ENCODE results near the gene COQ3. TPM values are rescaled to one million over a fixed set of nuclear protein-coding genes. Genes with fewer than 3 reads are reported as not detected.

Gene COQ3
- total and polyA plus RNA-seq, 2 experiments from 2014 or later: 5.9 to 8.2 TPM

DNA sequence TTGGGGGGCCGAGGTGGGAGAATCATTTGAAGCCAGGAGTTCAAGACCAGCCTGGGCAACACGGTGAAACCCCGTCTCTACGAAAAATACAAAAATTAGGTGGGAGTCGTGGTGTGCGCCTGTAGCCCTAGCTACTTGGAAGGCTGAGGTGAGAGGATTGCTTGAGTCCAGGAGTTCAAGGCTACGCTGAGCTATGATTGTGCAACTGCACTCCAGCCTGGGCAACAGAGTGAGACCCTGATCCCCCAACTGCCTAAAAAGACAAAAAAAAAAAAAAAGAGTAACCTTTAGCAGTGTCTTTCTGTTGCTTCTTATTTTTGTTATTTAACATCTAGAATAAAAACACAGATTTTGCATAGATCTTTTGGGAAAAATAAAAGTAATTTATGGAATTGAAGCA lies 13.1 kb upstream of the COQ3 start:
- Histone ChIP-seq H3K27ac (no peak overlapping the region), H3K4me2 (no peak overlapping the region), H2AFZ (no peak overlapping the region), H3K79me2 (peaks cover 21% of the 10 kb centered on the region), H3K36me3 (replicated peaks; ENCODE audit: insufficient read depth, low read depth) (no peaks in the 10 kb centered on the region), H3K9me3 (ENCODE audit: low read depth) (no peaks in the 10 kb centered on the region), H3K27me3 (no peaks in the 10 kb centered on the region), H3K4me1 (ENCODE audit: insufficient read depth) (no peaks in the 10 kb centered on the region), H3K9me2 (replicated peaks; ENCODE audit: insufficient read depth) (no peaks in the 10 kb centered on the region), H4K20me1 (ENCODE audit: insufficient read depth, poor library complexity, severe bottlenecking) (peaks cover 16% of the 10 kb centered on the region), H3K4me3 (no peak overlapping the region)
- 84% methylated on average over 7 of the region's 7 CpGs for WGBS (ENCODE audit: low lambda C conversion rate, missing lambda C conversion rate)
- TF ChIP-seq, protein P1, sequence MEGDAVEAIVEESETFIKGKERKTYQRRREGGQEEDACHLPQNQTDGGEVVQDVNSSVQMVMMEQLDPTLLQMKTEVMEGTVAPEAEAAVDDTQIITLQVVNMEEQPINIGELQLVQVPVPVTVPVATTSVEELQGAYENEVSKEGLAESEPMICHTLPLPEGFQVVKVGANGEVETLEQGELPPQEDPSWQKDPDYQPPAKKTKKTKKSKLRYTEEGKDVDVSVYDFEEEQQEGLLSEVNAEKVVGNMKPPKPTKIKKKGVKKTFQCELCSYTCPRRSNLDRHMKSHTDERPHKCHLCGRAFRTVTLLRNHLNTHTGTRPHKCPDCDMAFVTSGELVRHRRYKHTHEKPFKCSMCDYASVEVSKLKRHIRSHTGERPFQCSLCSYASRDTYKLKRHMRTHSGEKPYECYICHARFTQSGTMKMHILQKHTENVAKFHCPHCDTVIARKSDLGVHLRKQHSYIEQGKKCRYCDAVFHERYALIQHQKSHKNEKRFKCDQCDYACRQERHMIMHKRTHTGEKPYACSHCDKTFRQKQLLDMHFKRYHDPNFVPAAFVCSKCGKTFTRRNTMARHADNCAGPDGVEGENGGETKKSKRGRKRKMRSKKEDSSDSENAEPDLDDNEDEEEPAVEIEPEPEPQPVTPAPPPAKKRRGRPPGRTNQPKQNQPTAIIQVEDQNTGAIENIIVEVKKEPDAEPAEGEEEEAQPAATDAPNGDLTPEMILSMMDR (IDR thresholded peaks at IDR 0.05; ENCODE audit: poor library complexity): no peak
- TF ChIP-seq EZH2 (IDR thresholded peaks at IDR 0.05; ENCODE audit: borderline replicate concordance) (no peak), EZH2phosphoT487 (IDR thresholded peaks at IDR 0.05; ENCODE audit: low read depth, severe bottlenecking, unreplicated experiment) (no peak)
- DNase-seq (ENCODE audit: low spot score): no peak

DNA sequence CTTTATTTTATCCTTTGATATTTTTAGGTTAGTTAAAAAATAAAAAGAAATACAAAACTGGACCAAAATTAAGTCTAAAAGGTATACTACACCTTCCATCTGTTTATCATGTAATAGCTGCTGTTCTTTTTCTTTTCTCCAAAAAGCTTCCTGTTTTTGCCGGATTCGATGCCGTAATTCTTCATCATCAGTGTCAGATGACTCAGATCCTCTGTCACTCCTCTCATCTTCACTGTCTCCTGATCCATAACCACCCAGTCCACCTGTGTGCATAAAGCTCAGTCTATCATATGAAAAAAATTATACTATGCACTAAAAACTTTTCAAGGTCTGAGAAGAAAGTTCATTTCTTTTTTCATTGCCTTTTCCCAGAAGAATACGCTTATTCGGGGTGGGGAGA lies 8.5 kb upstream of the COQ3 start:
- TF ChIP-seq EZH2 (IDR thresholded peaks at IDR 0.05; ENCODE audit: borderline replicate concordance) (no peak), EZH2phosphoT487 (IDR thresholded peaks at IDR 0.05; ENCODE audit: low read depth, severe bottlenecking, unreplicated experiment) (no peak)
- TF ChIP-seq, protein P1 (IDR thresholded peaks at IDR 0.05; ENCODE audit: poor library complexity): no peak
- H2AFZ ChIP-seq: no peak overlapping the region
- H3K9me2 ChIP-seq (replicated peaks; ENCODE audit: insufficient read depth): no peaks in the 10 kb centered on the region
- peaks cover 3% of the 10 kb centered on the region for H3K36me3 ChIP-seq (replicated peaks; ENCODE audit: insufficient read depth, low read depth)
- H3K4me1 ChIP-seq (ENCODE audit: insufficient read depth): no peaks in the 10 kb centered on the region
- DNase-seq (ENCODE audit: low spot score): no peak
- WGBS (ENCODE audit: low lambda C conversion rate, missing lambda C conversion rate): 95% methylated on average over 5 of the region's 5 CpGs
- H3K27ac ChIP-seq: no peak overlapping the region
- no peaks in the 10 kb centered on the region for H4K20me1 ChIP-seq (ENCODE audit: insufficient read depth, poor library complexity, severe bottlenecking)
- no peak overlapping the region for H3K4me2 ChIP-seq
- no peaks in the 10 kb centered on the region for H3K79me2 ChIP-seq
- no peak overlapping the region for H3K4me3 ChIP-seq
- H3K9me3 ChIP-seq (ENCODE audit: low read depth): no peaks in the 10 kb centered on the region
- no peaks in the 10 kb centered on the region for H3K27me3 ChIP-seq

DNA sequence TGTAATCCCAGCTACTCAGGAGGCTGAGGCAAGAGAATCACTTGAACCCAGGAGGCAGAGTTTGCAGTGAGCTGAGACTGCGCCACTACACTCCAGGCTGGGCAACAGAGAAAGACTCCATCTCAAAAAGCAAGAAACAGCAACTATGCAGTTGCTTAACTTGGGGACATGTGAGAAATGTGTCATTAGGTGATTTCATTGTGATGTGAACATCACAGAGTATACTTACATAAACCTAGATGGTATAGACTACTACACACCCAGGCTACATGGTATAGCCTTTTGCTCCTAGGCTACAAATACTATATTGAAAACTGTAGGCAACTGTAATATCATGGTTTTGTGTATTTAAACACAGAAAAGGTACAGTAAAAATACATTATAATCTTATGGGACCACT lies 3.3 kb upstream of the COQ3 start:
- no peak overlapping the region for H3K27ac ChIP-seq
- peaks cover 5% of the 10 kb centered on the region for H3K4me1 ChIP-seq (ENCODE audit: insufficient read depth)
- TF ChIP-seq EZH2phosphoT487 (IDR thresholded peaks at IDR 0.05; ENCODE audit: low read depth, severe bottlenecking, unreplicated experiment) (no peak), EZH2 (IDR thresholded peaks at IDR 0.05; ENCODE audit: borderline replicate concordance) (no peak)
- TF ChIP-seq, protein P1 (IDR thresholded peaks at IDR 0.05; ENCODE audit: poor library complexity): no peak
- WGBS (ENCODE audit: low lambda C conversion rate, missing lambda C conversion rate): 0% methylated on average over 1 of the region's 1 CpG
- H3K36me3 ChIP-seq (replicated peaks; ENCODE audit: insufficient read depth, low read depth): peaks cover 3% of the 10 kb centered on the region
- no peaks in the 10 kb centered on the region for H3K79me2 ChIP-seq
- H4K20me1 ChIP-seq (ENCODE audit: insufficient read depth, poor library complexity, severe bottlenecking): no peaks in the 10 kb centered on the region
- H3K27me3 ChIP-seq: no peaks in the 10 kb centered on the region
- H3K9me3 ChIP-seq (ENCODE audit: low read depth): no peaks in the 10 kb centered on the region
- H3K9me2 ChIP-seq (replicated peaks; ENCODE audit: insufficient read depth): no peaks in the 10 kb centered on the region
- no peak overlapping the region for H3K4me3 ChIP-seq
- no peak for DNase-seq (ENCODE audit: low spot score)
- no peak overlapping the region for H2AFZ ChIP-seq
- no peak overlapping the region for H3K4me2 ChIP-seq

DNA sequence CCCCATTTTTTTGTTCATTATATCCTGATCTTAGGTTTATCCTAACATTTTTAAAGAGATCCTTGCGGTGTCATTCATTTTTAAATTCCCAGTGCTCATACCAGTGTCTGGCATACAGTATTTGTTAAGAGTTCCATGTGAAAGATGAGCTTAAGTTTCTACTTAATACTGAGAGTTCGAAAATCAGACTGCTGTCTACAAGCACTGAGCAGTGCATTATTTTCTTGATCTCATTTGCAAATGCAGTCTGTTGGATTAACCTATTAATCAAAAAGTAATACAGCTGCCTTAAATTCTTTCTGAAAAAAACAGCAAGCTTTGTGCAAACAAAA lies 663 bp downstream of the COQ3 start:
- peak overlapping the region; percentile 93 for H3K4me3 ChIP-seq
- no peak for DNase-seq (ENCODE audit: low spot score)
- 43% methylated on average over 2 of the region's 2 CpGs for WGBS (ENCODE audit: low lambda C conversion rate, missing lambda C conversion rate)

More for the DNA sequence above, 663 bp downstream of the COQ3 start:
- Histone ChIP-seq H3K4me1 (ENCODE audit: insufficient read depth) (peaks cover 5% of the 10 kb centered on the region), H3K4me2 (peak overlapping the region; percentile 90), H2AFZ (peak overlapping the region; percentile 100), H3K9me2 (replicated peaks; ENCODE audit: insufficient read depth) (no peaks in the 10 kb centered on the region), H3K79me2 (no peaks in the 10 kb centered on the region), H3K27me3 (no peaks in the 10 kb centered on the region), H4K20me1 (ENCODE audit: insufficient read depth, poor library complexity, severe bottlenecking) (no peaks in the 10 kb centered on the region), H3K9me3 (ENCODE audit: low read depth) (no peaks in the 10 kb centered on the region), H3K27ac (peak overlapping the region; percentile 91), H3K36me3 (replicated peaks; ENCODE audit: insufficient read depth, low read depth) (no peaks in the 10 kb centered on the region)
- TF ChIP-seq, protein P1 (IDR thresholded peaks at IDR 0.05; ENCODE audit: poor library complexity): no peak
- TF ChIP-seq EZH2phosphoT487 (IDR thresholded peaks at IDR 0.05; ENCODE audit: low read depth, severe bottlenecking, unreplicated experiment) (no peak), EZH2 (IDR thresholded peaks at IDR 0.05; ENCODE audit: borderline replicate concordance) (no peak)

Measured in hepatocyte (in vitro differentiated cells).